Measurements from ENCODE around the gene EIPR1. TPM values are rescaled to one million over a fixed set of nuclear protein-coding genes. Genes with fewer than 3 reads are reported as not detected.

EIPR1 gene
- total and polyA plus RNA-seq, 2 experiments from 2014 or later = 23.2 to 28.2 TPM

DNA sequence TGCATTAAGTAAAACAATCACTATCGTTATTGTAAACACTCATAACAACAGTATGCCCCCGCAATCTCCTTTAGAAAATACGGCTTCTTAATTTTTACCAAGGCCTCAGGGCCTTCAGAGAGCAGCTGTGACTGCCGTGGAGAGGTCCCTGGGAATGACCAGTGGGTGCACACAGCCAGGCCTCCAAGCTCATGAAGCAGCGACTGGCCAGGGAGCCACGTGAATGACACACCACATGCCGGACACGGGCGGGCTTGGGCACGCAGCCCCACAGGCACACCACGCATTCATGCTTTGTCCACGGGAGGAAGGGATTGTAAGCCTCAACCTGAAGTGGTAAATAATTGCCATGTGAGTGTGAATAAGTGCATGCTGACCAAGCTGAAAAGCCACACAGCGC, 121.0 kb downstream of the EIPR1 start:
- Histone ChIP-seq H3K27me3 (no peaks in the 10 kb centered on the region), H3K4me3 (no peak overlapping the region), H3K27ac (no peak overlapping the region), H3K9me3 (ENCODE audit: low read depth) (no peaks in the 10 kb centered on the region), H3K36me3 (no peaks in the 10 kb centered on the region), H3K4me1 (ENCODE audit: low read depth) (no peaks in the 10 kb centered on the region)
- TF ChIP-seq, protein P1, sequence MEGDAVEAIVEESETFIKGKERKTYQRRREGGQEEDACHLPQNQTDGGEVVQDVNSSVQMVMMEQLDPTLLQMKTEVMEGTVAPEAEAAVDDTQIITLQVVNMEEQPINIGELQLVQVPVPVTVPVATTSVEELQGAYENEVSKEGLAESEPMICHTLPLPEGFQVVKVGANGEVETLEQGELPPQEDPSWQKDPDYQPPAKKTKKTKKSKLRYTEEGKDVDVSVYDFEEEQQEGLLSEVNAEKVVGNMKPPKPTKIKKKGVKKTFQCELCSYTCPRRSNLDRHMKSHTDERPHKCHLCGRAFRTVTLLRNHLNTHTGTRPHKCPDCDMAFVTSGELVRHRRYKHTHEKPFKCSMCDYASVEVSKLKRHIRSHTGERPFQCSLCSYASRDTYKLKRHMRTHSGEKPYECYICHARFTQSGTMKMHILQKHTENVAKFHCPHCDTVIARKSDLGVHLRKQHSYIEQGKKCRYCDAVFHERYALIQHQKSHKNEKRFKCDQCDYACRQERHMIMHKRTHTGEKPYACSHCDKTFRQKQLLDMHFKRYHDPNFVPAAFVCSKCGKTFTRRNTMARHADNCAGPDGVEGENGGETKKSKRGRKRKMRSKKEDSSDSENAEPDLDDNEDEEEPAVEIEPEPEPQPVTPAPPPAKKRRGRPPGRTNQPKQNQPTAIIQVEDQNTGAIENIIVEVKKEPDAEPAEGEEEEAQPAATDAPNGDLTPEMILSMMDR (IDR thresholded peaks at IDR 0.05; ENCODE audit: low read depth, low read length) = no peak
- DNase-seq (ENCODE audit: low read depth in 1 of 2, low spot score in 1 of 2) = no peak

DNA sequence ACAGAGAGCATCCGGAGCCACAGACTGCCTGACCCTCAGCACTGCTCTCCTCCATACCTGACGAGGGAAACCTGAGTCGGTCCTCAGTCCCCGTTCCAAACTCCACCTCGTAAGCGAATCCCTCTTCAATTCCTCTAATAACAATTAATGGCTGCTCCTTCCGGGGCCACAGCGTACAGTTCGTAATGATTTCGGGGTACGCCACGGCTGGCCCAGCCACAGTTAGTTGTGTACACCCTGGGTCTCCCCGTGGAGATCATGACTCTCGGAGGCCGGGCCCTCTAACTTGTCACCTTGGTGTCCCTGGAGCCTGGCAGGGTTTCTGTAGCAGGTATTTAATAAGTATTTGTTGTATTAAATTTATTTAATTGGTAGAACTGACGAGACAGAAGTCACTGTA, 121.5 kb downstream of the EIPR1 start:
- H3K27ac ChIP-seq = no peak overlapping the region
- H3K36me3 ChIP-seq = no peaks in the 10 kb centered on the region
- no peaks in the 10 kb centered on the region for H3K27me3 ChIP-seq
- TF ChIP-seq, protein P1 (IDR thresholded peaks at IDR 0.05; ENCODE audit: low read depth, low read length) = no peak
- H3K4me1 ChIP-seq (ENCODE audit: low read depth) = no peaks in the 10 kb centered on the region
- no peak for DNase-seq (ENCODE audit: low read depth in 1 of 2, low spot score in 1 of 2)
- no peaks in the 10 kb centered on the region for H3K9me3 ChIP-seq (ENCODE audit: low read depth)
- no peak overlapping the region for H3K4me3 ChIP-seq

DNA sequence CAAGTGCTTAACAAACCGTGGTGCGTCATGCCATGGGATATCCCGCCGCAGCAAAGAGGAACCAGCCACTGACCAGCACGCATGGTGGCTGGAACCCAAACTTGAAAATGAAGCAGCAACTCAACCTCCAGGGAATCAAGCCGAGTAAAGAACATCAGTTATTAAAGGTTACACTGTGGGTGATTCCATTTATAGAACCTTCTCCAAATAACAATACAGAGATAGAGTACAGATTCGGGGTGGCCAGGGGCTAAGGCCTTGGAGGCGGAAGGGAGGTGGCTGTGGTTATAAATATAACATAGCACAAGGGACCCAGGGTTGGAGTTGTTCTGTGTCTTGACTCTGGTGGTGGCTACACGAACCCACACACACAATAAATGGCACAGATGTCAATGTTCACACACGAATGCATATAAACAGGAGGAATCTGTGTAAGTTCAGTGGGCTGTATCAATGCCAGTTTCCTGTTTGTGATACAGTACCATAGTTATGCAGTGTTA, 123.1 kb downstream of the EIPR1 start:
- H3K4me1 ChIP-seq (ENCODE audit: low read depth) = no peaks in the 10 kb centered on the region
- TF ChIP-seq, protein P1 (IDR thresholded peaks at IDR 0.05; ENCODE audit: low read depth, low read length) = no peak

DNA sequence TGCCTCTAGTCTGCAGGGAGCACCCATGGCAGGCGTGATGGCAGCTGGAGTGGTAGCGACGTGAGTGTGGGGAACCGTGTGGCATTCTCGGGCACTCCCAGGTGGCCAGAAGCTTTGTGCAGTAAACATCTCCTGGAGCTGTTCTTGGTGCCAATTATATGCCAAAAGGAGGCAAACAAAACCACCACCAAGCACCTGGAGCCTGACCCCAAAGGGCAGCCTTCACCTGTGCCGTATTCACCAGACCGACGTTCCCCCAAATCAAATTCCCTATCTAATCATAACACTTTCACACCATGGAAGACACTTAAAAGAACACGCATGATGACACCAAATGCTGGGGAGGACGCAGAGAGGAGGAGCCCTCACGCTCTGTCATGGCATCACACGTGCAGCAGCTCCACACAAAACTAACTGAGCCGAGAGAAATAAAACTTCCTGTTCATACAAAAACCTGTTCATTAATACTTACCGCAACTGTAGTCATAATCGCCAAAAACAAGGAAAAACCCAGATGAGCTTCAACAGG, 123.6 kb downstream of the EIPR1 start:
- H3K4me1 ChIP-seq (ENCODE audit: low read depth) = no peaks in the 10 kb centered on the region

More for the DNA sequence above, 123.1 kb downstream of the EIPR1 start:
- DNase-seq (ENCODE audit: low read depth in 1 of 2, low spot score in 1 of 2) = no peak
- Histone ChIP-seq H3K27me3 (no peaks in the 10 kb centered on the region), H3K9me3 (ENCODE audit: low read depth) (no peaks in the 10 kb centered on the region), H3K4me3 (no peak overlapping the region), H3K27ac (no peak overlapping the region), H3K36me3 (no peaks in the 10 kb centered on the region)

DNA sequence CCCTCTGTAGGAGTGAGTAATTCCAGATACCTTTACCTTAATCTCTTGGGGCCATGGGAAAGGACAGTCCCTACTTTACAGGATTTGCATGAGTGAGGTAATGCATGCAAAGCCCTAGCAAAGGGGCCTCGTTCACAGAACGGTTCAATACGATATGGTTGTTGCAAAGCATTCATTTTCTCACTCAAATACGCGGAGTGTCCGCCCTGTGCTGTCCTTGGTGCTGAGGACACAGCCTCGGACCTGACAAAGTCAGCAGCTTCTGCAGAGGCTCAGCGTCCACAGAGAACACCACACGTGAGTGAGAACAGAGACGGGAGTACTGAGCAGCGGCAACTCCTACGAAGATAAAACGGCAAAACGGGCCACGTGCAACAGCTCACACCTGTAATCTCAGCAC, 125.7 kb downstream of the EIPR1 start:
- no peaks in the 10 kb centered on the region for H3K27me3 ChIP-seq
- H3K27ac ChIP-seq = no peak overlapping the region
- no peak overlapping the region for H3K4me3 ChIP-seq
- TF ChIP-seq, protein P1 (IDR thresholded peaks at IDR 0.05; ENCODE audit: low read depth, low read length) = no peak
- DNase-seq (ENCODE audit: low read depth in 1 of 2, low spot score in 1 of 2) = peak; percentile 53 to 56
- H3K4me1 ChIP-seq (ENCODE audit: low read depth) = no peaks in the 10 kb centered on the region
- no peaks in the 10 kb centered on the region for H3K36me3 ChIP-seq
- H3K9me3 ChIP-seq (ENCODE audit: low read depth) = no peaks in the 10 kb centered on the region

More for the DNA sequence above, 123.6 kb downstream of the EIPR1 start:
- TF ChIP-seq, protein P1 (IDR thresholded peaks at IDR 0.05; ENCODE audit: low read depth, low read length) = no peak
- Histone ChIP-seq H3K27ac (no peak overlapping the region), H3K4me3 (no peak overlapping the region), H3K36me3 (no peaks in the 10 kb centered on the region), H3K27me3 (no peaks in the 10 kb centered on the region), H3K9me3 (ENCODE audit: low read depth) (no peaks in the 10 kb centered on the region)
- DNase-seq (ENCODE audit: low read depth in 1 of 2, low spot score in 1 of 2) = no peak

All from cardiac muscle cell (in vitro differentiated cells and primary cell).